GM21786 (cell line): ENCODE measurements around the gene INSL6.
"Not testable (repeated sequence)": the region's sequence is repeated elsewhere in the genome, so short reads cannot be mapped to it uniquely, and the experiment has no call there.

Experiments
- ATAC-seq: cut with Tn5 transposase; IDR thresholded peaks from one replicate; pipeline ENCODE4 v1.9.1; 2021; ENCODE audit not compliant: unreplicated experiment

INSL6 gene

DNA sequence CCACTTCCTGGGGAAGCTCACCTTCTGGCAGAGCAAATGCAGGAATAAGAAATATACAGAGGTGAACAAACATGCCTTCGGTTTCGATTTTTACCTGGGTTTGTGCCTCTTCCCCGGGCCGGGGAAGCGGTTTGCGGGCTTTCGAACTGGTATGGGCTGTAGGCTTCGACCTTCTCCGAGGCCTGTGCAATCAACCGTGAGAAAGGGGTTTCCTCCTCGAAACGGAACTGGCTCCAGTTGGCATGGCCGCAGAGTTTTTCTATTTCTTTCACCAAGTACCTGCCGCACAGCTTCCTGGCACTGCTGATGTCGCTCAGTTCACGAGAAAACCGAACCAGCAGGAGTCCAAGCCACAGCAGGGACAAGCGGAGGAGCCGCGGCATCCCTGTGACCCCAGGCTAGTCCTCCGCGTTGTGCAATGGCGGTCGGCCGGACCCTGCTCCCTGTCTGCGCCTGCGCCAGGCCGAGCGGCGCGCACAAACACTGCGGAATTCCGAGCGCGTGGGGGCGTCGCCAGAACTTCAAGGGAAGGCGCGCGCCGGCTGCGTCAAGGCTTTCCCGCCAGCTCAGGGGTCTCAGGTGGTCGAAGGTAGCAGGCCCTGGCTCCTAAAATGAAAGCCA is at the start of gene INSL6:
Gene INSL6 (minus strand): TSS at position 420 of the 621 bp plus-strand sequence. CDS start 37 bp downstream, at position 383.
- ATAC-seq: no peak

GRCh38 chr9:5231212-5231611 is 45.8 kb upstream of the INSL6 start, which contains the start of gene INSL4:
Gene INSL4 (plus strand): TSS chr9:5231419. CDS start chr9:5231524, 105 bp downstream.
- ATAC-seq: no peak

DNA sequence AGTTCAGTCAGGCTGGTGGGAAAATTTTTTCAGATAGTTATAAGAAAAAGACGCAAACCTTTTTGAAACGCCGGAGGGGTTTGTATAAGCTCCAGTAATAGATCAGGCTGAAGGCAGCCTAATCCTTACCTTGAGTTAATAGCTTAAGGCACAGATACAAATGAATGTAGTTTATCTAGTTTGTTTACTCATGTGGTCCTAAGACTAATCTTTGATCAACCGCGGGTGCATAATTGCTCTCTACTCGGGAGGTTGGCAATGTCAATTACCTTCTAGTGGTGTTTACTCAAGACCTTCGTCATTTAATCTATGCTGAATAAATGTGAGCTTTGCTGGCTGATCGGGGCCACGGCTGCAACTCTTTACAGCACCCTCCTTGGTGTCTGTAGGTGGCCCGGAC is 45.1 kb upstream of the INSL6 start:
- no peak for ATAC-seq

GRCh38 chr9:5205071-5205470 is 19.6 kb upstream of the INSL6 start:
- ATAC-seq: no peak

DNA sequence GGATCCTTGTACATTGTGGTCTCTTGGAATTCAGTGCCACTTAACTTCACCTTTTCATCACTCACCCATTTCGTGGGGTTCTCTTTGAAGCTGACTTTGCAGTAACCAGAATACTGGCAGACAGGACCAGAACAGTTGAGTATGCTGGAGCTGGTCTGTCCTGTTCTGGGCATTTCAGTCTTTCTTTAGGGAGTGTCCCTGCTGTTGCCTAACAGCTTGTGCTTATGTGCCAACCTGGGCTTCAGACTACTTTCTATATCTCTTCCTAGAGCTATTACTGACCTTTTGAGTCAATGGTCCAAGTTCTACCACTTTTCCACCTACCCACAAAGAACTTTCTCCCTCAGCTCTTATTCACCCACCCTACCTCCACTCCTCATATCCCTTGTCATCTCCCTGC is 10.0 kb upstream of the INSL6 start:
- no peak for ATAC-seq

- no peak for ATAC-seq
Measured at GRCh38 chr9:5193345-5193744, 7.9 kb upstream of the INSL6 start.

DNA sequence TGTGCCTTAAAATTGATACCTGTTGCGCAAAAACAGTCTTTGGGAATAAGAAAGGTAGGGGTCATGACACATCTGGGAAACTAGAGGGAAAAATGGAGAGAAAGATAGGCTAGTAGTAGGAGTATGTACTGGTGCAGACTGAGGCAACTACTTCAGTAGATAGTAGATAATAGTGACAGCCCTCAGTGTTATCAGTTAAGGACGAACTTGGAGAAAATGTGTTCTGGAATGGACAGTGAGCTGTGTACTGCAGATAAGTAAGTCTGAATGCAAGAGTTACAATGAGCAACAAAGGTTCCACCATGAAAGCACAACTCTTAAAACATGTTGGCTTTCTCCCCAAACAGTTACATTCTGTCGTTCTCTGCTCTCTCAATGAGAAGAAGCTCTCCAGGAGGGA is 6.5 kb upstream of the INSL6 start:
- no peak for ATAC-seq

DNA sequence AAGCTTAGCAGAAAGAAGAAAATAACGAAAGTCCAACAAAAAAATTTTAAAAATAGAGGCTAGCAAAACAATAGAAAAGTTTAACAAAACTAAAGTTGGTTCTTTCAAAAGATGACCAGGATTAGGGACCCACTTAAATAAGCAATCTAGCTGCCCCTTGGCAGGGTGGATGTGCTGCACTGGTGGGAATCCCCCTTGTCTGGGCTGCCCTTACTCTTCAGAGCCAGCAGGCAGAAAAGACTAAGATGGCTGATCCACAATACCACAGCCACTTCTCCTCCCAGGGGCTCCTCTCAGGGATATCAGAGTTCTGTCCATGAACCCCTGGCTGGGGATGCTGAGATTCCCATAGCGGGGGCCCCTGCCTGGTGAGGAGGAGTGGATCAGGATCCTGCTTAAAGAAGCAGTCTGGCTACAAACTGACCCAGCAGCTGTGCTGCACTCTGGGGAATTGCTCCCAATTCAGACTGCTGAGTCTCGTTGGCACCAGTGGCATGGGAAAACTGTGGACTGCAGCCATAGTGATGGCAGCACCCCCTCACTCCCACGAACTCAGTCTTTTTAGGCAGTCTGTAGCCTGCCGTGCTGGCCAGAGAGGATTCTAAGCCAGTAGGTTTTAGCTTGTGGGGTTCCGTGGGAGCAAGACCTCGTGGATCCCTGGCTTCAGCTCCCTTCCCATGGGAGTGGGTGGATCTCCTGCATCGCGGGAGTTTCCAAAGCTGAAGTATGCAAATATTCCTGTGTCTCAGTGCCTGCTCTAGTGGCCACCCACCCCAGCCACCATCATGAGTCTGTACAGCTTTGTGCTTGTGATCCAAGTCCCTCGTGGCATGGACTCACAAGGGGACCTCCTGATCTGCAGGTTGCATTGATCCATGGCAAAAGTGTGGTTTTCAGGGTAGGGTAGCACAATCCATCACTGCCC is 2.9 kb upstream of the INSL6 start:
- no peak for ATAC-seq

DNA sequence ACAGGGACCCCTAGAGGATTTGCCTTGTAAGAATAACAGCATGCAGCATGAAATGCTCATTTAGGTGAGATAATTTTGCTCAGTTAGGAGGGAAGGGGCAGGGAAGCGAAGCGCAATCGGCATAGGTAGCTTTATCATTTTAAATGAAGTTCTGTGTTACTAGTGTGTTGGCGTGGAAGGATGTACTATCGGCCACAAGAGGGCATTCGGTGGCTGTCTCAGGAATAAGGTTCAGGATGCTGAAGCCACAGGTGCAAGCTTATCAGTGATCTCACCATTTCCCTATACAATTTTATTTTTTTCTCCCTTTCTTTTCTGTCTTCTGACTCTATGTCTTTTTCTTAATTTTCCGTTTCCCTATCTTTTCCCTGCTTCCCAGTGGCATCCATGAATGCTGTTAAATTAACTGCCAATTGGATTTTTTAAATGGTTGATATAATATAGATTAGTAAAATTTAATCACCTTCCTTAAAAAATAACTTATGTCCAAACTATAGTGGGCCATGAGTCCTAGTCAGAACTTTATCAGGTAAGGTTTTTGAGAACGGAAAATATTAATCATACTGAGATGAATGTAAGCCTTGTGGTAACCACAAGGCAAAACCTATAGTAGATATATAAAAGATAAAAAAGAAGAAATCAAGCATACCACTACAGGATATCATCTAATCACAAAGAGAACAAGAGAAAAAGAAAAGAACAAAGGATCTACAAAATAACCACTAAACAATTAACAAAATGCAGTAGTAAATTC is 1.2 kb upstream of the INSL6 start:
- no peak for ATAC-seq

DNA sequence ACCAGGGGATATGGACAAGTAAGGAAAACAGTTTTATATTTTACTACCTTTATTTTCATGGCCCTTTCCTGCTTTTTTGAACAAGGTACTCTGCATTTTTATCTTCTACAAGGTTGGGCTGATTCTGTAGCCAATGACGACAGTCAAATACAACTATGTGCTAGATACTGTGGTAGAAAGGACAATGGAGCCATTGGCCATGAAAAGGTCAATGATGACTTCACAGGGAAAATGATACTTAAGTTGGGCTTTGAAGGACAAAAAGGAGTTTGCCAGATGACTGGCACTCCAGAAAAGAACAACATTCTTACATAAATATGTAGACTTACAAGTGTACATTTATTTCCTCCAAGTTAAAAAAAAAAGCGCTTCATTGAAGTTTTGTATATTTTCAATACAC is 663 bp downstream of the INSL6 start:
- no peak for ATAC-seq

GRCh38 chr9:5180631-5181030 is 4.8 kb downstream of the INSL6 start:
- ATAC-seq: not testable (repeated sequence)

- no peak for ATAC-seq
Measured at GRCh38 chr9:5178126-5178805, 7.2 kb downstream of the INSL6 start.

- ATAC-seq: no peak
Measured at GRCh38 chr9:5146241-5146640, 39.2 kb downstream of the INSL6 start.

GRCh38 chr9:5144217-5144616 is 41.2 kb downstream of the INSL6 start:
- ATAC-seq: no peak

- no peak for ATAC-seq
Measured at GRCh38 chr9:5140151-5140550, 45.3 kb downstream of the INSL6 start.

- ATAC-seq: no peak
Measured at GRCh38 chr9:5122516-5122915, 62.9 kb downstream of the INSL6 start.

DNA sequence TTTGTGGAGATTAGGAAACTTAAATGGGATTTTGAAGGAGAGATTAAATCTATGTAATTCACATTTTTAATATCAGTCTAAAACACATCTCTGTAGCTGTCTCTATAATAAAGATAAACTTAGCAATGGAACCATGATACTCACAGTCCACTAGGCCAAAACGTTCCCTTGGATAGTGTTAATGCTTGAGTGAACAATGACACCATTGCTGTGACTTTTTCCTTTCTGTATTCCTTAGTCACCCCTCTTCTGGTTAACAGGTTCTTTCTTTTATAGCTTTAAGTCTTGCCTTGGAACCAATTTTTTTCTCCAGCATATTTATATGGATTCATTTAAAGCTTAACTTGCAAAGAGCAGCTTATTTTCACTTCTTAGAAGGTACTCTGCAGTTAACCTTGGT is 63.3 kb downstream of the INSL6 start:
- no peak for ATAC-seq

- no peak for ATAC-seq
Measured at GRCh38 chr9:5113994-5114748, 71.3 kb downstream of the INSL6 start.
